GM23338 (cell line): ENCODE measurements around the gene HIVEP3. TPM values are rescaled to one million over a fixed set of nuclear protein-coding genes. Genes with fewer than 3 reads are reported as not detected.

ENCODE experiments used
- ATAC-seq: fragments of 200-7000 bp; cut with Tn5 transposase; 3 replicates; pipeline ENCODE4 v1.9.1; 2020
- DNase-seq: peaks from one replicate; pipeline ENCODE4 v3.0.0-alpha.2; 2015; ENCODE audit warnings: low spot score
- H2AFZ ChIP-seq: fragments of 200-600 bp; sonication (generic); 2 replicates; pipeline ENCODE4 v1.8.0; 2016; ENCODE audit warnings: antibody characterized with exemption, mild to moderate bottlenecking, moderate library complexity
- H3F3A ChIP-seq: fragments of 200-600 bp; sonication (generic); replicated peaks from 2 replicates; pipeline ENCODE4 v1.8.0; 2017; ENCODE audit warnings: antibody characterized with exemption, mixed run types, low read depth
- H3K27ac ChIP-seq: fragments of 200-600 bp; sonication (generic); 2 replicates; pipeline ENCODE4 v1.6.1; 2016; ENCODE audit warnings: low read depth
- H3K27me3 ChIP-seq: fragments of 200-600 bp; sonication (generic); 2 replicates; pipeline ENCODE4 v1.8.0; 2016; ENCODE audit warnings: mild to moderate bottlenecking, mixed run types, moderate library complexity; ENCODE audit not compliant: insufficient read depth
- H3K36me3 ChIP-seq: fragments of 200-600 bp; sonication (generic); 2 replicates; pipeline ENCODE4 v1.8.0; 2016; ENCODE audit warnings: mild to moderate bottlenecking; ENCODE audit not compliant: insufficient read depth
- H3K4me1 ChIP-seq: fragments of 200-600 bp; sonication (generic); 2 replicates; pipeline ENCODE4 v1.8.0; 2016; ENCODE audit warnings: mild to moderate bottlenecking, moderate library complexity; ENCODE audit not compliant: insufficient read depth
- H3K4me2 ChIP-seq: fragments of 200-600 bp; sonication (generic); 2 replicates; pipeline ENCODE4 v1.7.1; 2017; ENCODE audit warnings: mixed run types
- H3K4me3 ChIP-seq: fragments of 200-600 bp; sonication (generic); 2 replicates; pipeline ENCODE4 v1.6.1; 2016; ENCODE audit warnings: mixed run types
- H3K79me2 ChIP-seq: fragments of 200-600 bp; sonication (generic); replicated peaks from 2 replicates; pipeline ENCODE4 v1.8.0; 2017; ENCODE audit warnings: mild to moderate bottlenecking; ENCODE audit not compliant: insufficient read depth
- H3K9me2 ChIP-seq: fragments of 200-600 bp; sonication (generic); 2 replicates; pipeline ENCODE4 v1.8.0; 2017; ENCODE audit not compliant: insufficient read depth
- H4K20me1 ChIP-seq: fragments of 200-600 bp; sonication (generic); replicated peaks from 2 replicates; pipeline ENCODE4 v1.8.0; 2017; ENCODE audit warnings: mild to moderate bottlenecking; ENCODE audit not compliant: insufficient read depth
- H3K27ac Mint-ChIP-seq: 2 replicates; pipeline ENCODE4 v1.8.0; 2020; ENCODE audit warnings: inconsistent platforms, mild to moderate bottlenecking, moderate library complexity, mixed read lengths
- H3K27me3 Mint-ChIP-seq: 3 replicates; pipeline ENCODE4 v1.8.0; 2022; ENCODE audit warnings: low read depth, mild to moderate bottlenecking, moderate library complexity, mixed read lengths, inconsistent platforms; ENCODE audit not compliant: insufficient read depth, poor library complexity
- H3K36me3 Mint-ChIP-seq: 3 replicates; pipeline ENCODE4 v1.8.0; 2021; ENCODE audit warnings: low read depth, mild to moderate bottlenecking, inconsistent platforms, moderate library complexity, mixed read lengths
- H3K4me1 Mint-ChIP-seq: 3 replicates; pipeline ENCODE4 v1.8.0; 2020; ENCODE audit warnings: mild to moderate bottlenecking, inconsistent platforms, mixed read lengths
- H3K4me3 Mint-ChIP-seq: 3 replicates; pipeline ENCODE4 v1.8.0; 2021; ENCODE audit warnings: moderate library complexity, mild to moderate bottlenecking, inconsistent platforms, mixed read lengths
- H3K9me3 Mint-ChIP-seq: 3 replicates; pipeline ENCODE4 v1.8.0; 2020; ENCODE audit warnings: moderate library complexity, mild to moderate bottlenecking, inconsistent platforms, mixed read lengths
- ETS1 ChIP-seq: IDR thresholded peaks from 2 replicates; pipeline ENCODE4 v1.6.1; 2016; ENCODE audit warnings: antibody characterized with exemption
- NANOG ChIP-seq: IDR thresholded peaks from 2 replicates; pipeline ENCODE4 v1.6.1; 2016; ENCODE audit warnings: antibody characterized with exemption, borderline replicate concordance
- POLR2AphosphoS5 ChIP-seq: IDR thresholded peaks from 2 replicates; pipeline ENCODE4 v1.6.1; 2016; ENCODE audit warnings: antibody characterized with exemption, low read depth
- REST ChIP-seq: IDR thresholded peaks from one replicate; pipeline ENCODE4 v1.6.1; 2018; ENCODE audit warnings: antibody characterized with exemption; ENCODE audit not compliant: unreplicated experiment
- ZNF114 ChIP-seq: fragments of 250-450 bp; sonication (Bioruptor Pico); IDR thresholded peaks from 2 replicates; pipeline ENCODE4 v1.5.0; 2020; ENCODE audit warnings: mild to moderate bottlenecking, moderate library complexity
- ZNF331 ChIP-seq: fragments of 250-450 bp; sonication (Bioruptor Pico); IDR thresholded peaks from 2 replicates; pipeline ENCODE4 v1.5.0; 2020; ENCODE audit warnings: low read depth, mild to moderate bottlenecking, moderate library complexity
- polyA plus RNA-seq: library from polyadenylated mRNA; unstranded; fragments of >200 nt; fragmentation: Nextera tagmentation; extraction: Ambion mirVana; gene quantifications from 2 replicates; pipeline ENCODE4 v1.2.1, GENCODE V29; 2016
- total RNA-seq: library from RNA; depleted of rRNA; stranded (reverse); fragments of >200 nt; shearing (Covaris generic); gene quantifications from 2 replicates; pipeline ENCODE4 v1.2.3, GENCODE V29; 2014
- TF ChIP-seq, protein P1 (sequence below), 2 experiments: fragments of 200-600 bp in 1 of 2; sonication (generic) in 1 of 2; conservative IDR thresholded peaks; 2 replicates each; pipeline versions ENCODE4 v1.5.1 to v1.6.1; 2016 to 2017; ENCODE audit warnings: antibody characterized with exemption in 2 of 2, low read depth in 2 of 2, mild to moderate bottlenecking in 2 of 2, moderate library complexity in 1 of 2

HIVEP3 gene
- total and polyA plus RNA-seq, 2 experiments from 2014 or later = 0.14 to 0.24 TPM

GRCh38 chr1:41769068-41769467, 149.7 kb downstream of the HIVEP3 start (continued):
- TF ChIP-seq ETS1 (no peak), NANOG (no peak), REST (no peak), ZNF331 (no peak)

DNA sequence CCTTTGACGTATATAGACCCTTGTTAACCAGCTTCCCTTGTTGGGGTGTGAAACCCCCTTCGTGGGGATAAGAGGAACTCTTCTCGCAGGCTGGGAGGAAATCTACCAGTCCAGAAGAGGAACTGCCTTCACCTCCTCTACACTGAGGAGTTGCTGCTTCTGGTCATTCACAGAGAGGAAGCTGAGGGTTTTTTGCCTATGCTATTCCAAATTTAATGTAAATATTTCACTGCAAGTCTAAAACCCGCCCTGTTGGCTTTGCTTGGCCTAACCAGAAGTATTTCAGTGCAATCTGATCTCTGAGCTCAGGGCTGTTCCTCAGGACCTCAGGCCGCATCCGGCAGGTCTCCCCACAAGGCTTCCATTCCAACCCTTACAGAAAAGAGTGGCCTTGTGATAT, 150.1 kb downstream of the HIVEP3 start:
- no peaks in the 10 kb centered on the region for H3K36me3 Mint-ChIP-seq
- H3K4me3 ChIP-seq = no peak overlapping the region

More for the DNA sequence above, 150.1 kb downstream of the HIVEP3 start:
- H3K36me3 ChIP-seq = no peaks in the 10 kb centered on the region
- H3K27me3 Mint-ChIP-seq = no peaks in the 10 kb centered on the region
- no peak overlapping the region for H3K4me2 ChIP-seq
- H3K4me1 ChIP-seq = no peaks in the 10 kb centered on the region
- H3K79me2 ChIP-seq = no peaks in the 10 kb centered on the region
- H3K4me1 Mint-ChIP-seq = peaks cover 9% of the 10 kb centered on the region
- no peaks in the 10 kb centered on the region for H3F3A ChIP-seq
- H2AFZ ChIP-seq = no peak overlapping the region
- TF ChIP-seq POLR2AphosphoS5 = no peak
- no peak for TF ChIP-seq ZNF114 (CRISPR knock-in tag)
- no peak for TF ChIP-seq ZNF331
- TF ChIP-seq REST = no peak
- no peak for TF ChIP-seq ETS1
- TF ChIP-seq, protein P1, sequence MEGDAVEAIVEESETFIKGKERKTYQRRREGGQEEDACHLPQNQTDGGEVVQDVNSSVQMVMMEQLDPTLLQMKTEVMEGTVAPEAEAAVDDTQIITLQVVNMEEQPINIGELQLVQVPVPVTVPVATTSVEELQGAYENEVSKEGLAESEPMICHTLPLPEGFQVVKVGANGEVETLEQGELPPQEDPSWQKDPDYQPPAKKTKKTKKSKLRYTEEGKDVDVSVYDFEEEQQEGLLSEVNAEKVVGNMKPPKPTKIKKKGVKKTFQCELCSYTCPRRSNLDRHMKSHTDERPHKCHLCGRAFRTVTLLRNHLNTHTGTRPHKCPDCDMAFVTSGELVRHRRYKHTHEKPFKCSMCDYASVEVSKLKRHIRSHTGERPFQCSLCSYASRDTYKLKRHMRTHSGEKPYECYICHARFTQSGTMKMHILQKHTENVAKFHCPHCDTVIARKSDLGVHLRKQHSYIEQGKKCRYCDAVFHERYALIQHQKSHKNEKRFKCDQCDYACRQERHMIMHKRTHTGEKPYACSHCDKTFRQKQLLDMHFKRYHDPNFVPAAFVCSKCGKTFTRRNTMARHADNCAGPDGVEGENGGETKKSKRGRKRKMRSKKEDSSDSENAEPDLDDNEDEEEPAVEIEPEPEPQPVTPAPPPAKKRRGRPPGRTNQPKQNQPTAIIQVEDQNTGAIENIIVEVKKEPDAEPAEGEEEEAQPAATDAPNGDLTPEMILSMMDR (conservative IDR thresholded peaks at IDR 0.05; ENCODE audit: low read depth in 2 of 2) = no peak
- no peaks in the 10 kb centered on the region for H4K20me1 ChIP-seq
- DNase-seq (no peak), ATAC-seq (no peak)
- peaks cover under 1% of the 10 kb centered on the region; the same call in 1 of the 3 replicates for H3K9me3 Mint-ChIP-seq
- no peak overlapping the region for H3K27ac ChIP-seq
- H3K27me3 ChIP-seq = no peaks in the 10 kb centered on the region
- H3K9me2 ChIP-seq = 0 out of 2 replicates have a peak, but pooled peaks cover 2% of the 10 kb centered on the region
- no peak overlapping the region for H3K27ac Mint-ChIP-seq
- no peak overlapping the region for H3K4me3 Mint-ChIP-seq
